Measurements from ENCODE around the gene IZUMO4. TPM values are rescaled to one million over a fixed set of nuclear protein-coding genes. Genes with fewer than 3 reads are reported as not detected.
"Not testable (repeated sequence)": the region's sequence is repeated elsewhere in the genome, so short reads cannot be mapped to it uniquely, and the experiment has no call there.

The IZUMO4 gene
- total RNA-seq, 2 experiments from 2014 or later: 15.2 to 16.6 TPM

DNA sequence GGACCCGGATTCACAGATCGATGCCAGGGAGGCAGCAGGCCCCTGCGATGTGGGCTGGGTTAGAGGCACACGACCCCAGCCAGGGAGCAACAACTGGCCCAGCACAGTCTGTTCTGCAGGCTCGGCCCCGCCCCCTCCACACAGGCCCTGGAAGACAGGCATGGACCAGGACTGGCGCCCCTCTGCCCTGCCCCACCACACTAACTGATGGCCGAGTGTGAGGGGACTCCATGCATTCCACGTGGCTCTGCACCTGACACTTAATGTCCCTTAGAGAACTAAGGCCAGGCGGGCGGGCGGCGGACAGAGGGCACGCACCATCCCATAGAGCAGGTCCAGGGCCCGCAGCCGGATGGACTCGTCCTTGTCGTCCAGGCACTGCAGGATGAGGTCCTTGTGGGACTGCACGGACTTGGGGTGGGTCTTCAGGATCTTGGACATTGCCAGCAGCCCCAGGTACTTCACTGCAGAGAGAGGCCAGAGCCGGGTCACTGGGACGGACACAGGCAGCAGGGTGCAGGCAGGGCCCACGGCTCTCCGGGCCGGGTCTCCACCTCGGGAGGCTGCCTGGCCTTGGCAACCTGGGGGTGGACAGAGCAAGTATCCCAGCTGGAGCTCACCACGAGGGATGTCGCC lies 24.8 kb downstream of the IZUMO4 start:
- no peaks in the 10 kb centered on the region for H3K27me3 Mint-ChIP-seq

DNA sequence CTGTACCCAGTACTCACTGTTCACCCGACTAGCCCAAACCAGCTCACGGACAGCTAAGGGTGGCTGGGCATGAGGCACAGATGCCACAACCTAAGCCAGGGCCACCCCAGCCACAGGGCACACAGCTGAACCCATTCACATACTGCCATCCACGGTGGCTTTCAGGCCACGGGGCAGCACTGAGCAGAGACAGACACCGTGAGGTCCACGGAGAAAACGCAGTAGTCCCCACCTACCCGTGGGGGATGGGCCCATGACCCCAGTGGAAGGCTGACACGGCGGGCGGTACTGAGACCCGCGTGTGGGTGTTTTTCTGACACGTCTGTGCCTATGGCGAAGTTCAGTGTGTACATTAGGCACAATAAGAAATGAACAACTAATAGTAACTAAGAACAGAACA lies 25.5 kb downstream of the IZUMO4 start:
- DNase-seq: no peak
- no peaks in the 10 kb centered on the region for H3K27me3 Mint-ChIP-seq
- no peak overlapping the region for H3K27ac Mint-ChIP-seq
- H3K9me3 Mint-ChIP-seq (ENCODE audit: low read depth): no peaks in the 10 kb centered on the region
- no peak overlapping the region for H3K4me3 Mint-ChIP-seq
- CTCF ChIA-PET: no interaction called here
- ATAC-seq: peak; percentile 19
- intact Hi-C loops (cut with DNase I, micrococcal nuclease): no loop called here
- H3K4me1 Mint-ChIP-seq: no peaks in the 10 kb centered on the region
- H3K36me3 Mint-ChIP-seq (ENCODE audit: low read depth): peaks cover 27% of the 10 kb centered on the region
- POLR2A ChIA-PET: no interaction called here

More for the DNA sequence above, 24.8 kb downstream of the IZUMO4 start:
- ChIA-PET CTCF (interaction anchor here (1.0 kb wide), 1 partner anchor 52 kb away, joined by 3 read pairs; no protein-coding TSS in a partner anchor), POLR2A (no interaction called here)
- no peaks in the 10 kb centered on the region for H3K9me3 Mint-ChIP-seq (ENCODE audit: low read depth)
- peaks cover 27% of the 10 kb centered on the region for H3K36me3 Mint-ChIP-seq (ENCODE audit: low read depth)
- intact Hi-C loops (cut with DNase I, micrococcal nuclease): no loop called here
- no peak overlapping the region for H3K4me3 Mint-ChIP-seq
- H3K27ac Mint-ChIP-seq: no peak overlapping the region
- no peaks in the 10 kb centered on the region for H3K4me1 Mint-ChIP-seq
- ATAC-seq: no peak
- DNase-seq: no peak

DNA sequence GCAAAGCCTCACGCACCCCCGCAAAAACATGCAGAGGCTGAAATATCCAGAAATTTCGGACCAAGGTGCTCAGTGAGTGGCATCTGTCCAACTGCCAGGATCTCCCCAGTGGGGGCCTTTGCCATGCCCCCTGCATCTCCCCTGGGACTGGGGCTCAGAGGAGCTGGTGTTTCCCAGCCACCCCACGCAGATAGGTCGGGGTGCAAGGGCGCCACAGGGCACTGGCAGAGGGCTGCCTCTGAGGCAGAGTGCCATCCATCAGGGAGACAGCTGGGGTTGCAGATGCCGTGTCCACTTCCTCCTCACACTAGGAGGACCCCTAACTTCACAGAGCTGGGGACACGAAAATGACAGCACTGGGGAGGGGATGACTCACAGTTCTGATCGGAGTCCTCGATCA lies 26.3 kb downstream of the IZUMO4 start:
- no peak overlapping the region for H3K27ac Mint-ChIP-seq
- DNase-seq (no peak), ATAC-seq (no peak)
- H3K4me1 Mint-ChIP-seq: no peaks in the 10 kb centered on the region
- ChIA-PET POLR2A (no interaction called here), CTCF (interaction anchor here (0.5 kb wide), 1 partner anchor 285 kb away, joined by 3 read pairs; no protein-coding TSS in a partner anchor)
- H3K4me3 Mint-ChIP-seq: no peak overlapping the region
- intact Hi-C loops (cut with DNase I, micrococcal nuclease): no loop called here
- no peaks in the 10 kb centered on the region for H3K9me3 Mint-ChIP-seq (ENCODE audit: low read depth)
- H3K27me3 Mint-ChIP-seq: no peaks in the 10 kb centered on the region
- peaks cover 26% of the 10 kb centered on the region for H3K36me3 Mint-ChIP-seq (ENCODE audit: low read depth)

DNA sequence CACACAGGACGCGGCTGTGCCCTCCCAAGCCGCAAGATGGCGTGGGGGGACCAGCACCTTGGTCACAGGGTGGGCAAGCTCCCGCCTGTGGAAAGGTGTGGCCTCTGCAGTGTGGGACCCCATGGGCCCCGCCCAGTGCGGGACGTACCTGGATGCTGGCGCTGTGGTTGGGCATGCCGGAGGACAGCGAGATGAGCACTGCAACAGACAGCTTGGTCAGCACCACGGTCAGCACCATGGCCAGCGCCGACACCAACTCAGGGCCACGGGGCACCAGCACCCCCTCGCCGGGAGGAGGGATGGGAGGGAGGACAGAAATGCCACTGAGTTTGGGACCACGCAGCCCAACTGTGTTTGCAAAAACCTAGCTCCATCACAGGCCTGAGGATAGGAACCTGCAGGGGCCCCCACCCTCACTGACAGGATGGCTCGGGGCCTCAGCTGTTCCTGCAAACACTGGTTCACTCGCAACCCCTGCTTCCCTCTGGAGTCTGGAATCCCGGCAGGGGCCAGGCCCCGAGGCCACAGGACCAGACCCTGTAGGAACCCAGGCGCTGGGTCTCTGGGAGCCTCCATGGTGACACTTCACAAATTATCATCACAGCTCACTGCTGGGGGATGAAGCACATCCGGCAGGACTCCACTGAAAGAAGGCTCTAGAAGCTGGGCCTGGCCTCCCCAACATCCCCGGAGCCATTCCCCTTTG lies 27.1 kb downstream of the IZUMO4 start:
- DNase-seq: peak; percentile 54
- ATAC-seq: peak; percentile 30
- CTCF ChIA-PET: interaction anchor here (0.5 to 1.3 kb wide), 3 partner anchors 9 to 286 kb away, joined by 3 to 4 read pairs (median 3); no protein-coding TSS in a partner anchor
- POLR2A ChIA-PET: no interaction called here
- no peak overlapping the region for H3K27ac Mint-ChIP-seq
- H3K4me1 Mint-ChIP-seq: no peaks in the 10 kb centered on the region
- no peak overlapping the region for H3K4me3 Mint-ChIP-seq
- no peaks in the 10 kb centered on the region for H3K9me3 Mint-ChIP-seq (ENCODE audit: low read depth)
- no peaks in the 10 kb centered on the region for H3K27me3 Mint-ChIP-seq
- intact Hi-C loops (cut with DNase I, micrococcal nuclease): no loop called here
- peaks cover 19% of the 10 kb centered on the region for H3K36me3 Mint-ChIP-seq (ENCODE audit: low read depth)

DNA sequence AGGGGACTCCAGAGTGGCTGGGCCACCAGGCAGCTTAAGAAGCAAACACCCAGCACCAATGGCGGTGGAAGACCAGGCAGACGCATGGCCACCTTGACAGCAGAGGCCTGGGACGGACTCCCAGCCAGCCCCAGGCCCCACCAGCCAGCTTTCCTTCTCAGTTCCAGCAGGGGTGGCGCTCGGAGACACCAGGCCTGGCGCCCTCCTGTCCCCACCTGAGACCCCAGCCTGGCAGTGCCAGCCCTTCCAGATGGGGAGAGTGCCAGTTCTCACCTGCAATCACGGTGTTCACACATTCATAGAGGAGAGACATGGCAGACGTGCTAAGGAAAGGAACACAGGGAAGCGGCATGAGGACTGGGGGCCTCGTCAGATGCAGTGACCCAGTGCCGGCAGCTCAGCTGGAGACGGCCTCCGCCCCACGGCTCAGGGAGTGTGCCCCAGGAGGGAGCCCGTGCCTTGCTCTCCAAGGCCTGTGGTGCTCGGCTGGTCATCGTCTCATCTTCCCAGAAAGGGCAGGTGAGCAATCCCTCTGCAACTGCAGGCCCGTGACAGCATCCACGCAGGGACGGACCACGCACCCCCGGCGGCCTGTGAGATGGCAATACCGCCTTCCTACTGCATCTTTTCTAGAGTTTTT lies 30.3 kb downstream of the IZUMO4 start:
- Mint-ChIP-seq H3K4me3 (no peak overlapping the region), H3K27me3 (no peaks in the 10 kb centered on the region), H3K27ac (no peak overlapping the region), H3K9me3 (ENCODE audit: low read depth) (no peaks in the 10 kb centered on the region), H3K4me1 (no peaks in the 10 kb centered on the region), H3K36me3 (ENCODE audit: low read depth) (peaks cover 2% of the 10 kb centered on the region)
- intact Hi-C loops (cut with DNase I, micrococcal nuclease): no loop called here
- ATAC-seq: no peak
- DNase-seq: no peak
- POLR2A ChIA-PET: no interaction called here
- CTCF ChIA-PET: no interaction called here

DNA sequence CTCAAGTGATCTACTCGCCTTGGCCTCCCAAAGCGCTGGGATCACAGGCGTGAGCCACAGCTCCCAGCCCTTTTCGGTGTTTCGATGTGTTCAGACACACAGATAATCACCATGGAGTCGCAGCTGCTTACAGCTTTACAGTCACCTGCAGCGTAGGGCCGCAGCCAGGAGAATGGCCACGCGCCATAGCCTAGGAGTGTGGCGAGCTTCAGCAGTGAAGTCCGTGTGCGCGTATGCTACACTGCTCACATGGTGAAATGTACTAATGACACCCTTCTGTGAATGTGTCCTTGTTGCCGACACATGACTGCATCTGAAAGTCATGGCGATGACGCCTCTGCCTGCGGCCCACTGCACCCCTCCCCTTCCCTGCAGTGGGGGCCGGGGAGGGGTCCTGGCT lies 31.0 kb downstream of the IZUMO4 start:
- Mint-ChIP-seq H3K27ac (no peak overlapping the region), H3K36me3 (ENCODE audit: low read depth) (peaks cover 2% of the 10 kb centered on the region), H3K4me3 (no peak overlapping the region), H3K27me3 (no peaks in the 10 kb centered on the region), H3K4me1 (no peaks in the 10 kb centered on the region), H3K9me3 (ENCODE audit: low read depth) (no peaks in the 10 kb centered on the region)
- ATAC-seq (no peak), DNase-seq (no peak)
- ChIA-PET CTCF (no interaction called here), POLR2A (no interaction called here)
- intact Hi-C loops (cut with DNase I, micrococcal nuclease): no loop called here

DNA sequence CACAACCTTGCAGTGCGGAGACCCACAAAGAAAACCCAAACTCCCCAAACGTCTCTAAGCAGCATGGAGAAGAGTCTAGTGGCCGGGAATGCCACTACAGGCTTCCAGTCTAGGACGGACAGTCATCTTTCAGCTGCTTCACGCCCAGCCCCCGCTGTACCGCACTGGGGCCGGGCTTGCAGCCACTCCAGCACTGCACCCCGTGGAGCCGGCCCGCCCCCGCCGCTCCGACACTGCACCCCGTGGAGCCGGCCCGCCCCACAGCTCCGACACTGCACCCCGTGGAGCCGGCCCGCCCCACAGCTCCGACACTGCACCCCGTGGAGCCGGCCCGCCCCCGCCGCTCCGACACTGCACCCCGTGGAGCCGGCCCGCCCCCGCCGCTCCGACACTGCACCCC lies 31.5 kb downstream of the IZUMO4 start:
- POLR2A ChIA-PET, CTCF ChIA-PET: not testable (repeated sequence)

GRCh38 chr19:2129022-2129421 lies 32.3 kb downstream of the IZUMO4 start:
- Mint-ChIP-seq H3K4me3 (no peak overlapping the region), H3K27me3 (no peaks in the 10 kb centered on the region), H3K27ac (no peak overlapping the region), H3K4me1 (no peaks in the 10 kb centered on the region), H3K9me3 (ENCODE audit: low read depth) (no peaks in the 10 kb centered on the region), H3K36me3 (ENCODE audit: low read depth) (peaks cover 5% of the 10 kb centered on the region)
- CTCF ChIA-PET: no interaction called here
- DNase-seq (no peak), ATAC-seq (no peak)
- intact Hi-C loops (cut with DNase I, micrococcal nuclease): no loop called here
- POLR2A ChIA-PET: no interaction called here

More for the DNA sequence above, 31.5 kb downstream of the IZUMO4 start:
- H3K9me3 Mint-ChIP-seq (ENCODE audit: low read depth); H3K4me3 Mint-ChIP-seq; H3K4me1 Mint-ChIP-seq; ATAC-seq; H3K27ac Mint-ChIP-seq; DNase-seq; intact Hi-C loops (cut with DNase I, micrococcal nuclease); H3K36me3 Mint-ChIP-seq (ENCODE audit: low read depth); H3K27me3 Mint-ChIP-seq: not testable (repeated sequence)

- ChIA-PET POLR2A (no interaction called here), CTCF (no interaction called here)
- H3K27ac Mint-ChIP-seq: no peak overlapping the region
- H3K4me3 Mint-ChIP-seq: no peak overlapping the region
- no peaks in the 10 kb centered on the region for H3K27me3 Mint-ChIP-seq
- H3K36me3 Mint-ChIP-seq (ENCODE audit: low read depth): peaks cover 3% of the 10 kb centered on the region
- no peaks in the 10 kb centered on the region for H3K9me3 Mint-ChIP-seq (ENCODE audit: low read depth)
- DNase-seq (no peak), ATAC-seq (no peak)
- intact Hi-C loops (cut with DNase I, micrococcal nuclease): no loop called here
- no peaks in the 10 kb centered on the region for H3K4me1 Mint-ChIP-seq
These were observed 32.8 kb downstream of the IZUMO4 start for GRCh38 chr19:2129486-2129885.

- H3K27ac Mint-ChIP-seq: no peak overlapping the region
- no peaks in the 10 kb centered on the region for H3K27me3 Mint-ChIP-seq
- peaks cover 3% of the 10 kb centered on the region for H3K36me3 Mint-ChIP-seq (ENCODE audit: low read depth)
- CTCF ChIA-PET: no interaction called here
- H3K4me1 Mint-ChIP-seq: no peaks in the 10 kb centered on the region
- DNase-seq (no peak), ATAC-seq (no peak)
- H3K4me3 Mint-ChIP-seq: no peak overlapping the region
- intact Hi-C loops (cut with DNase I, micrococcal nuclease): no loop called here
- H3K9me3 Mint-ChIP-seq (ENCODE audit: low read depth): no peaks in the 10 kb centered on the region
- POLR2A ChIA-PET: no interaction called here
These were observed 33.4 kb downstream of the IZUMO4 start for GRCh38 chr19:2129892-2130770.

- H3K4me3 Mint-ChIP-seq; intact Hi-C loops (cut with DNase I, micrococcal nuclease); DNase-seq; H3K9me3 Mint-ChIP-seq (ENCODE audit: low read depth); H3K27ac Mint-ChIP-seq; H3K4me1 Mint-ChIP-seq; H3K27me3 Mint-ChIP-seq; CTCF ChIA-PET; H3K36me3 Mint-ChIP-seq (ENCODE audit: low read depth); ATAC-seq; POLR2A ChIA-PET: not testable (repeated sequence)
These were observed 34.6 kb downstream of the IZUMO4 start for GRCh38 chr19:2131012-2131975.

Measured in activated CD4-positive, alpha-beta T cell treated with anti-CD3 and anti-CD28 coated beads for 36 hours (primary cell).